H9 (cell line): ENCODE measurements around the gene AKAP9. TPM values are rescaled to one million over a fixed set of nuclear protein-coding genes. Genes with fewer than 3 reads are reported as not detected.

Experiments
- DNase-seq: peaks from one replicate; pipeline ENCODE4 v3.0.0-alpha.2; 2017
- H2AFZ ChIP-seq: one replicate; pipeline ENCODE4 v1.6.1; 2013; ENCODE audit warnings: mild to moderate bottlenecking, low read length, control low read depth, moderate library complexity
- H2AK5ac ChIP-seq: 2 replicates; pipeline ENCODE4 v1.6.1; 2013; ENCODE audit warnings: low read length, control low read depth, mixed read lengths; ENCODE audit not compliant: insufficient read length
- H2BK120ac ChIP-seq: one replicate; pipeline ENCODE4 v1.6.1; 2013; ENCODE audit warnings: low read depth, mild to moderate bottlenecking, low read length, control low read depth, inconsistent platforms; ENCODE audit not compliant: poor library complexity, severe bottlenecking
- H2BK12ac ChIP-seq: 2 replicates; pipeline ENCODE4 v1.6.1; 2013; ENCODE audit warnings: low read length, control low read depth, mixed read lengths, low read depth; ENCODE audit not compliant: insufficient read length
- H2BK15ac ChIP-seq: 2 replicates; pipeline ENCODE4 v1.6.1; 2013; ENCODE audit warnings: low read depth, low read length, control low read depth
- H2BK20ac ChIP-seq: one replicate; pipeline ENCODE4 v1.6.1; 2013; ENCODE audit warnings: low read depth, mild to moderate bottlenecking, low read length, control low read depth, inconsistent platforms; ENCODE audit not compliant: poor library complexity, severe bottlenecking
- H2BK5ac ChIP-seq: 2 replicates; pipeline ENCODE4 v1.6.1; 2013; ENCODE audit warnings: low read length, control low read depth, mixed read lengths; ENCODE audit not compliant: insufficient read length
- H3K14ac ChIP-seq: 2 replicates; pipeline ENCODE4 v1.6.1; 2013; ENCODE audit warnings: low read length, control low read depth; ENCODE audit not compliant: insufficient read depth
- H3K18ac ChIP-seq: 2 replicates; pipeline ENCODE4 v1.6.1; 2013; ENCODE audit warnings: low read depth, mild to moderate bottlenecking, mixed read lengths, low read length, control low read depth; ENCODE audit not compliant: insufficient read length
- H3K23ac ChIP-seq: 2 replicates; pipeline ENCODE4 v1.6.1; 2013; ENCODE audit warnings: low read length, control low read depth, mixed read lengths, low read depth; ENCODE audit not compliant: insufficient read length
- H3K23me2 ChIP-seq: 2 replicates; pipeline ENCODE4 v1.6.1; 2013; ENCODE audit warnings: low read depth, mild to moderate bottlenecking, mixed read lengths, low read length, control low read depth; ENCODE audit not compliant: insufficient read length, poor library complexity, severe bottlenecking
- H3K27ac ChIP-seq: 2 replicates; pipeline ENCODE4 v1.5.1; 2013; ENCODE audit warnings: low read length, control low read depth, mixed read lengths, low read depth; ENCODE audit not compliant: insufficient read length
- H3K27me3 ChIP-seq: 2 replicates; pipeline ENCODE4 v1.6.1; 2013; ENCODE audit warnings: low read length, control low read depth, inconsistent platforms; ENCODE audit not compliant: insufficient read depth
- H3K4ac ChIP-seq: 2 replicates; pipeline ENCODE4 v1.6.1; 2013; ENCODE audit warnings: low read depth, mild to moderate bottlenecking, control low read depth, inconsistent platforms, low read length, moderate library complexity
- H3K4me1 ChIP-seq: 2 replicates; pipeline ENCODE4 v1.6.1; 2013; ENCODE audit warnings: low read length, control low read depth, inconsistent platforms; ENCODE audit not compliant: insufficient read depth
- H3K4me2 ChIP-seq: 2 replicates; pipeline ENCODE4 v1.6.1; 2013; ENCODE audit warnings: low read length, control low read depth, mixed read lengths; ENCODE audit not compliant: insufficient read length, insufficient read depth
- H3K56ac ChIP-seq: 2 replicates; pipeline ENCODE4 v1.6.1; 2013; ENCODE audit warnings: low read depth, mild to moderate bottlenecking, mixed read lengths, low read length, control low read depth; ENCODE audit not compliant: insufficient read length
- H3K79me1 ChIP-seq: 2 replicates; pipeline ENCODE4 v1.6.1; 2013; ENCODE audit warnings: low read depth, mild to moderate bottlenecking, moderate library complexity, low read length, control low read depth, inconsistent platforms; ENCODE audit not compliant: insufficient read depth, poor library complexity, severe bottlenecking
- H3K79me2 ChIP-seq: 2 replicates; pipeline ENCODE4 v1.6.1; 2013; ENCODE audit warnings: low read length, control low read depth, inconsistent platforms; ENCODE audit not compliant: insufficient read depth
- H3K9ac ChIP-seq: 2 replicates; pipeline ENCODE4 v1.6.1; 2013; ENCODE audit warnings: low read length, control low read depth, mixed read lengths; ENCODE audit not compliant: insufficient read length; ENCODE audit errors: extremely low read depth
- H3K9me3 ChIP-seq: one replicate; pipeline ENCODE4 v1.6.1; 2013; ENCODE audit warnings: low read depth, low read length, inconsistent platforms; ENCODE audit not compliant: control insufficient read depth
- H3T11ph ChIP-seq: one replicate; pipeline ENCODE4 v1.6.1; 2013; ENCODE audit warnings: mild to moderate bottlenecking, low read length, control low read depth, inconsistent platforms
- H4K20me1 ChIP-seq: one replicate; pipeline ENCODE4 v1.6.1; 2013; ENCODE audit not compliant: control insufficient read depth, insufficient read length, insufficient read depth
- H4K5ac ChIP-seq: 2 replicates; pipeline ENCODE4 v1.6.1; 2013; ENCODE audit warnings: low read depth, mild to moderate bottlenecking, mixed read lengths, low read length, control low read depth; ENCODE audit not compliant: insufficient read length
- H4K8ac ChIP-seq: replicated peaks from 2 replicates; pipeline ENCODE4 v1.6.1; 2013; ENCODE audit warnings: low read length, control low read depth, mixed read lengths, low read depth; ENCODE audit not compliant: insufficient read length
- H4K91ac ChIP-seq: 2 replicates; pipeline ENCODE4 v1.6.1; 2013; ENCODE audit warnings: low read depth, mild to moderate bottlenecking, moderate library complexity, mixed read lengths, low read length, control low read depth; ENCODE audit not compliant: insufficient read length
- H3K27ac Mint-ChIP-seq, 3 experiments: 2 replicates in 2 of 3; 3 replicates in 1 of 3; pipeline ENCODE4 v1.8.0; 2020 to 2021; ENCODE audit warnings: mixed read lengths in 3 of 3, mild to moderate bottlenecking in 1 of 3, moderate library complexity in 1 of 3
- H3K27me3 Mint-ChIP-seq: 2 replicates; pipeline ENCODE4 v1.8.0; 2021; ENCODE audit warnings: low read depth, mild to moderate bottlenecking, moderate library complexity, mixed read lengths
- H3K36me3 Mint-ChIP-seq, 3 experiments: 2 replicates in 2 of 3; 3 replicates in 1 of 3; pipeline ENCODE4 v1.8.0; 2020 to 2021; ENCODE audit warnings: low read depth in 3 of 3, mixed read lengths in 3 of 3; ENCODE audit not compliant: insufficient read depth in 1 of 3
- H3K4me1 Mint-ChIP-seq, 2 experiments: 2 replicates each; pipeline ENCODE4 v1.8.0; 2020; ENCODE audit warnings: mixed read lengths in 2 of 2
- H3K4me3 Mint-ChIP-seq, 2 experiments: 2 replicates in 1 of 2; 3 replicates in 1 of 2; pipeline ENCODE4 v1.8.0; 2020 to 2021; ENCODE audit warnings: mild to moderate bottlenecking in 2 of 2, mixed read lengths in 2 of 2, moderate library complexity in 1 of 2
- H3K9me3 Mint-ChIP-seq, 2 experiments: 2 replicates in 1 of 2; 3 replicates in 1 of 2; pipeline ENCODE4 v1.8.0; 2020; ENCODE audit warnings: mild to moderate bottlenecking in 2 of 2, mixed read lengths in 2 of 2, moderate library complexity in 1 of 2
- total RNA-seq: library from RNA; stranded (reverse); gene quantifications from 2 replicates; pipeline ENCODE4 v1.2.1, GENCODE V29; 2021
- TF ChIP-seq, protein P1 (sequence below): fragments of 200-600 bp; sonication (generic); conservative IDR thresholded peaks from 3 replicates; pipeline ENCODE4 v1.8.0; 2021; ENCODE audit warnings: antibody characterized with exemption, mild to moderate bottlenecking

The AKAP9 gene
- total RNA-seq, 1 experiment from 2014 or later, result 22.4 TPM

DNA sequence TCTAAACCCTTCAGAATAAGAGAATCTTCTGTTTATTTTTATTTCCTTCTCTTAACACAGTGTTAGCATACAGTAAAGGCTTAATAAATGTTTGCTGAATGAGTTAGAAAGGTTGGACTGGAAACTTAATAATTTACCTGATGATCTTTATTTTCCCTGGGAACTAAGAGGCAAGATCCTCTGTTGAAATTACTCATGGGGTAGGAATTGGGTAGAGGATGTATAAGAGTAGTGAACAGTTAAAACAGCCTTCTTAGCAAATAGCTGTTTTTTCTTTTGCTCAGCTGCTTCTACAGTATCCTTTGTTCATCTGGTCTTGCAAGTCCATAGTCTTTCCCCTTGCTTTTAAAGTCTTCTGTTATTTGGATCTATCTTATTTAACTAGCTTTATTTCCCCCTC lies 80.0 kb downstream of the AKAP9 start:
- H4K5ac ChIP-seq, result no peak overlapping the region
- no peak overlapping the region for H2BK15ac ChIP-seq
- H2AFZ ChIP-seq, result no peak overlapping the region
- no peak overlapping the region for H3K18ac ChIP-seq
- H3K79me1 ChIP-seq, result no peaks in the 10 kb centered on the region
- H2BK5ac ChIP-seq, result no peak overlapping the region
- DNase-seq, result no peak
- H3K27me3 ChIP-seq, result no peaks in the 10 kb centered on the region
- peaks cover 21 to 39% (median 27%) of the 10 kb centered on the region in 3 experiments for H3K36me3 Mint-ChIP-seq
- H3K9ac ChIP-seq, result no peak overlapping the region
- H3K23ac ChIP-seq, result no peak overlapping the region
- no peaks in the 10 kb centered on the region for H4K20me1 ChIP-seq
- H3K9me3 ChIP-seq, result no peaks in the 10 kb centered on the region
- no peaks in the 10 kb centered on the region for H3K79me2 ChIP-seq
- H3K27ac Mint-ChIP-seq, result no peak overlapping the region
- no peaks in the 10 kb centered on the region for H3K23me2 ChIP-seq
- H3K9me3 Mint-ChIP-seq, result peaks cover 4 to 5% of the 10 kb centered on the region in 2 experiments; a peak in 4 of 5 replicates
- TF ChIP-seq, protein P1, sequence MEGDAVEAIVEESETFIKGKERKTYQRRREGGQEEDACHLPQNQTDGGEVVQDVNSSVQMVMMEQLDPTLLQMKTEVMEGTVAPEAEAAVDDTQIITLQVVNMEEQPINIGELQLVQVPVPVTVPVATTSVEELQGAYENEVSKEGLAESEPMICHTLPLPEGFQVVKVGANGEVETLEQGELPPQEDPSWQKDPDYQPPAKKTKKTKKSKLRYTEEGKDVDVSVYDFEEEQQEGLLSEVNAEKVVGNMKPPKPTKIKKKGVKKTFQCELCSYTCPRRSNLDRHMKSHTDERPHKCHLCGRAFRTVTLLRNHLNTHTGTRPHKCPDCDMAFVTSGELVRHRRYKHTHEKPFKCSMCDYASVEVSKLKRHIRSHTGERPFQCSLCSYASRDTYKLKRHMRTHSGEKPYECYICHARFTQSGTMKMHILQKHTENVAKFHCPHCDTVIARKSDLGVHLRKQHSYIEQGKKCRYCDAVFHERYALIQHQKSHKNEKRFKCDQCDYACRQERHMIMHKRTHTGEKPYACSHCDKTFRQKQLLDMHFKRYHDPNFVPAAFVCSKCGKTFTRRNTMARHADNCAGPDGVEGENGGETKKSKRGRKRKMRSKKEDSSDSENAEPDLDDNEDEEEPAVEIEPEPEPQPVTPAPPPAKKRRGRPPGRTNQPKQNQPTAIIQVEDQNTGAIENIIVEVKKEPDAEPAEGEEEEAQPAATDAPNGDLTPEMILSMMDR, result no peak
- no peak overlapping the region for H2AK5ac ChIP-seq
- no peak overlapping the region for H2BK120ac ChIP-seq
- no peak overlapping the region for H3K27ac ChIP-seq
- no peak overlapping the region for H4K8ac ChIP-seq
- no peak overlapping the region for H3K4me2 ChIP-seq
- peaks cover 4 to 5% of the 10 kb centered on the region in 2 experiments; a peak in 3 of 4 replicates for H3K4me1 Mint-ChIP-seq
- no peak overlapping the region for H4K91ac ChIP-seq
- H2BK12ac ChIP-seq, result no peak overlapping the region
- H3K27me3 Mint-ChIP-seq, result no peaks in the 10 kb centered on the region
- H3K14ac ChIP-seq, result no peak overlapping the region
- no peaks in the 10 kb centered on the region for H3K4me1 ChIP-seq
- no peak overlapping the region for H3T11ph ChIP-seq
- H3K56ac ChIP-seq, result no peak overlapping the region
- no peak overlapping the region for H3K4ac ChIP-seq
- H3K4me3 Mint-ChIP-seq, result no peak overlapping the region
- H2BK20ac ChIP-seq, result no peak overlapping the region
